ENCODE measurements around the gene NDUFS4. TPM values are rescaled to one million over a fixed set of nuclear protein-coding genes. Genes with fewer than 3 reads are reported as not detected.
"Not testable (repeated sequence)": the region's sequence is repeated elsewhere in the genome, so short reads cannot be mapped to it uniquely, and the experiment has no call there.

The NDUFS4 gene
- 106 and 122 TPM in 2 replicates for total RNA-seq (2014; rRNA removed; shearing (Covaris generic))
- 94.3 and 98.3 TPM in 2 replicates for polyA plus RNA-seq (2015; cell fraction: cytosol; rRNA removed)
- 60.1 and 64.1 TPM in 2 replicates for polyA plus RNA-seq (2015; cell fraction: nucleus; rRNA removed)

GRCh38 chr5:53560506-53561191 lies at the start of gene NDUFS4:
Gene NDUFS4, plus strand, starts transcription at chr5:53560639. Its CDS starts 24 bp downstream, at chr5:53560663.
- DNase-seq (ENCODE audit: low read depth) = peak; percentile 77

DNA sequence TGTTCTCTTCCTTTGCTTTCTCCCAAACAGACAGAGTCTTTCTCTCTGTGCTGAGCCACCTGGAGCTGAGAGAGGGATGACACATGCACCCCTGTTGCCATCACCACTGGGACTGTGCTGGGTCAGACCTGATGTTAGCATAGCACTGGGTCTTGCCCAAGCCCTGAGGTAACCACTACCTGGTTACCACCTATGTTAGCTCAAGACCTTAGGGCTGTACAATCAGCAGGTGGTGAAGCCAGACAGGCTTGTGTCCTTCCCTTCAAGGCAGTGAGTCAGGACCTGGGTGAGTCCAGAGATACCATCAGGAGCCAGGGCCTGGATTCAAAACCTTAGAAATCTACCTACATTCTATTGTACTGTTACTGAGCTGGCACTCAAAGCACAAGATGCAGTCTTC lies 47.9 kb upstream of the NDUFS4 start:
- no peak for DNase-seq (ENCODE audit: low read depth)

DNA sequence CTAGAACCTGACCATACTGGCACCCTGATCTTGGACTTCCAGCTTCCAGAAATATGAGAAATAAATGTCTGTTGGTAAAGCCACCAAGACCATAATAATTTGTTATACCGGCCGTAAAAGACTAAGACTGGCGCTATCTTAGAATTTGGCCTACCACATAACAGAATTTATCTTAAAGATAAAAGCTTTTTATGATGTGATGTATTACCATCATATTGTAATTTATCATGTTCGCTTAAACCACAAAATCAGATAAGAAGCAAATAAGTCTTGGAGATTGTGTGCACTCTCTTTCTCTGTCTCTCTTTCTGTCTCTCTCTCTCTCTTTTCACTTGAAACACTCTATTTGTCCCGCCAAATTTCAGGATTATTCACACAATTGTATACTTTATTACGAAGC lies 44.5 kb upstream of the NDUFS4 start:
- no peak for DNase-seq (ENCODE audit: low read depth)

DNA sequence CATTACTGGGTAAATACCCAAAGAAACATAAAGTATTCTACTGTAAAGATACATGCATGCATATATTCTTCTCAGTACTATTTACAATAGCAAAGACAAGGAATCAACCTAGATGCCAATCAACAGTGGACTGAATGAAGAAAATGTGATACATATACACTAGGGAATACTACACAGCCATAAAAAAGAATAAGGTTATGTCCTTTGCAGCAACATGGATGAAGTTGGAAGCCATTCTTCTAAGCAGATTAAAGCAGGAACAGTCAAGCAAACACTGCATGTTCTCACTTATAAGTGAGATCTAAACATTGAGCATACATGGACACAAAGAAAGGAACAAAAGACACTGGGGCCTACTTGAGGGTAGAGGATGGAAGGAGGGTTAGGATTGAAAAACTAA lies 39.6 kb upstream of the NDUFS4 start:
- DNase-seq (ENCODE audit: low read depth) = no peak

- DNase-seq (ENCODE audit: low read depth) = no peak
These were observed 22.7 kb upstream of the NDUFS4 start for GRCh38 chr5:53537711-53538110.

- not testable (repeated sequence) for DNase-seq (ENCODE audit: low read depth)
These were observed 19.7 kb upstream of the NDUFS4 start for GRCh38 chr5:53540739-53541138.

GRCh38 chr5:53541859-53542258 lies 18.6 kb upstream of the NDUFS4 start:
- DNase-seq (ENCODE audit: low read depth) = no peak

GRCh38 chr5:53542926-53543325 lies 17.5 kb upstream of the NDUFS4 start:
- DNase-seq (ENCODE audit: low read depth) = no peak

DNA sequence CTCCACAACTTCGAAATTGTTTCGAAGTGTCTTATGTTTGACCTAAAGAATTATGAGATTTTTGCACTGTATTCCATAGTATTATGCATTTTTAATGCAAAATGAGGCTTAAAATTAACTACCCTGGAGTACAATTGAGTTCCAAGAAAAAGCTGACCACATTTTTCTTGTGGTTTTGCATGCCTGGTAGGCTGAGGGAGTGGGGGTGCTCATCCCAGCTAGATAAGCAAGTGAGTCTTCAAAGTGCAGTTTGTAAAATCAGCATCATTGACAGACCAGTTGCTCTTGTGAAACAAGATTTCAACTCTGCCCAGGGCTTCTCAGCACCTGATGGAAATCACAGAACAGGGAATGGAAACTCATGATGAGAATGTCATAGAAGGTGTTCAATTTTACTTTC lies 17.0 kb upstream of the NDUFS4 start:
- DNase-seq (ENCODE audit: low read depth) = peak; percentile 39

DNA sequence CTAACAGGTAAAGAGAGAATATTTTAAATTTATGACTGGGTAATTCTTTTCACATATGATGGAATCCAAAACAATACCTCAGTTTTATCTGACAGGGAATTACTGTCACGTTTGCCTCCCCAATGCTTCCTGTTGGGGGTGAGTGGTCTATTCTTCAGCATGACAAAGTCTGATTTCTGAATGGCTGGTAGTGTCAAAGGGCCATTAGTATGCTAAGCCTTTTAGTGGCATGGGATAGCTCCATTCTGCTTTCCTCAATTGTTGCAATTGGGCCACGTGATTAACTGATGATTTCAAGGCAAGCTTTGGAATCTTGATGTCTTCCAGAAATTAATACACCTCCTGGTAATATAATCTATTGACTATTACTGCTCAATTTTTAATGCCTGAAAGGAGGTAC lies 14.7 kb upstream of the NDUFS4 start:
- DNase-seq (ENCODE audit: low read depth) = no peak

DNA sequence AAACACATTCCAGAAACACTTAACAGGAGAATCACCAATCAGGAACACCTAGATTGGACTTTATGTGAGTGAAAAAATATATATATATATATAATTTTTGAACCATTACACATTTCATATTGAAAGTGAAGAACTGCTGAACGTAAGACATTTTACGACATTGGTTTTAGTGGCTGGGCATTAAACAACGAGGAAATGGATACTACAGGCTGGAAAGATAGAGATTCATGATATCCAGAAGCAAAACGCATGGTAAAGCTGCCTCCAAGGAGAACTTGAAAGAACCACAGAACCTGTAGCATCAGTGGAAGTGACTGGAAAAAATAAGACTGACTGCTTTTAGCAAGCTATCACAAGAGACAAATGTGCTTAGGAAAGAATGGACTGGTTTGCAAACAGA lies 13.2 kb upstream of the NDUFS4 start:
- DNase-seq (ENCODE audit: low read depth) = no peak

DNA sequence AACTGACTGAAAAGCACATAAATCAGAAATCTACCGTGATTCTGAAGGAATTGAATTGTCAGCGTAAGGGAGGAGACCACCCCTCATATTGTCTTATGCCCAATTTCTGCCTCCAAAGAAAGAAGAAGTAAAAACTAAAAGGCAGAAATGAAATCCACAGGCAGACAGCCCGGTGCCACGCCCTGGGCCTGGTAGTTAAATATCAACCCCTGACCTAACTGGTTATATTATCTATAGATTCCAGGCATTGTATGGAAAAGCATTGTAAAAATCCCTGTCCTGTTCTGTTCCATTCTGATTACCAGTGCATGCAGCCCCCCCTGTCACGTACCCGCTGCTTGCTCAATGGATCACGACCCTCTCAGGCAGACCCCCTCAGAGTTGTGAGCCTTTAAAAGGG lies 11.9 kb upstream of the NDUFS4 start:
- DNase-seq (ENCODE audit: low read depth) = not testable (repeated sequence)

DNA sequence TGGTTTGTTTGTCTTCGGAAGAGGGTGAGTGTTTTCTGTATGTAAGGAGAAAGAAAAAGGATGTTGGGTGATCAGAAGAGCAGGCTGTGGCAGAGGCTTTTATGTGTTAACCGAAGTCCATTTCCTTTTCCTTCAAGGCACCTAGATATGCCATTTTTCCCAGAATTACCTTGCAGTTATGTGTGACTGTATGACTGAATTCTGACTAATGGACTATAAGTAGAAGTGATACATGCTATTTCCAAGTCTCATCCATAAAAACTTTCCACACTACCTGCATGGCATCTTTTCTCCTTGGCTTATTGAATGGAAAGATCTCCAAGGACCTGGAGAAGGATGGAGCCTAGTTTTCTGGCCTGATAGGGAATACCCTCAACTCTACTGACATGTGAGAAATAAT lies 10.6 kb upstream of the NDUFS4 start:
- peak; percentile 30 for DNase-seq (ENCODE audit: low read depth)

DNA sequence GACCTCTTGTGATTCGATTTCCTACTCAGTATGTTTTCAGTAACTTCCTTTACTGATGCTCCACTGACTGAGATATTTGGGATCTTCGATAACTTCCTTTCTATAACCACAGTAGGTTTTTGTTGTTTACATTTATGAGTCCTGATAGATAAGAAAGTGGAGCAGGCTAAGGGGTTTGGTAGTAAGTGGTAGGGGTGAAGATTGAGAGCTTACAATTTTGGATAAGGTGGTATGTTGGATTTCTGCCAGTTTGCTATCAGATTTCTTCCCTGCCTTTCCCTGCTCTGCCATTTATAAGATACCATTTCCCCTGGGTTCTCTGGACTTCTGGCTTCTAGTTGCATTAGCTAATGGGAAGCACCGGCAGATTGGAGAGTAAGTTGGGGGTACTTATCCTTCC lies 7.9 kb upstream of the NDUFS4 start:
- DNase-seq (ENCODE audit: low read depth) = no peak

DNA sequence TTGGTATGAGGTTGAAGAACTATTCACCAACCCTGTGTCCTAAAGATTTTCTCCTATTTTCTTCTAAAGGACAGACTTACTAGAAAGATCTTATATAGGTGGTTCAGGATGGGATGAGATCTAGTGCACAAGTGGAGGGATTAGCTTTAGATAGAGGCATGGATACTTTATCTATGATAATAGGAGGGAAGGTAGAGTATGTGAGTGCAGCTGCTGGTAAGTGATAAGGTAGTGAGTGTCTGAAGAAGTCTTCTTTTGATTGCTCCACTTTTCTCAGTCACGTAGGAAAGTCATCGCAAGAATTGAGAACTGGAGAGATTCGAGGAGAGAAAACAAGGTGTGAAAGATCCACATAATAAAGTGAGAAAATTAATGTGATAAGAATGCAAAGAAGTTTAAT lies 6.0 kb upstream of the NDUFS4 start:
- no peak for DNase-seq (ENCODE audit: low read depth)

DNA sequence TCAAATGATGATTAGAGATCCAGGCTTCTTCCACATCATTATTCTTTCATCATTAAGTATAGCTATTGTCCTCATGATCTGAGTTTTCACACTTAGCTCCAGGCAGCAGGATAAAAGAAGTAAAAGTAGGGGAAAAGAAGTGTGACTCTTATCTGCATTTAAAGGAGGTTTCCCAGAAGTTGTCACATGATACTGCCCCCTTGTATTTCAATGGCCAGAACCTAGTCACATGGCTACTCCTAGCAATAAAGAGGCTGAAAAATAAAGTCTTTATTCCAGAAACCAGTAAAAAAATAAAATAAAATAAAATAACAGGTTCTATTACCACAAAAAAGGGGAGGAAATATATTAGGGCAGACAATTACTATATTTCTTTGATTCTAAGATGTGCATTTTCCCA lies 5.3 kb upstream of the NDUFS4 start:
- no peak for DNase-seq (ENCODE audit: low read depth)

DNA sequence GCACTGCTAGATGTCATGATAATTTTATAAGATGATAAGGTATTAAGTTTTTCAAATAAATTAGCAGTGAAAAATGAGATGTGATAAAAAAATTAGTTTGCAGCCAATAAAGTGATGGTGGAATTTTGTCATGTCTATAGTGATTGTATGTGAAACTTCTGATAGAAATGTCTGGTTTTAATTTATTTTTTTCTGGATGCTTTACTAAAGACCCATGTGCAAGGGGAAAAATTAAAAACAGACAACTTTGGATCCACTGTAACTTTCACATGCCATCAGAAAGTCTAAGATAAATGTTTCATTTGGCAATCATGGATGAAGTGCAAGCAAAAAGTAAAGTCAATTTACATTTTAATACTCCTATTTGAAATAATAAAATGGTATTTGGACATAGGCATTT lies 4.4 kb upstream of the NDUFS4 start:
- no peak for DNase-seq (ENCODE audit: low read depth)

DNA sequence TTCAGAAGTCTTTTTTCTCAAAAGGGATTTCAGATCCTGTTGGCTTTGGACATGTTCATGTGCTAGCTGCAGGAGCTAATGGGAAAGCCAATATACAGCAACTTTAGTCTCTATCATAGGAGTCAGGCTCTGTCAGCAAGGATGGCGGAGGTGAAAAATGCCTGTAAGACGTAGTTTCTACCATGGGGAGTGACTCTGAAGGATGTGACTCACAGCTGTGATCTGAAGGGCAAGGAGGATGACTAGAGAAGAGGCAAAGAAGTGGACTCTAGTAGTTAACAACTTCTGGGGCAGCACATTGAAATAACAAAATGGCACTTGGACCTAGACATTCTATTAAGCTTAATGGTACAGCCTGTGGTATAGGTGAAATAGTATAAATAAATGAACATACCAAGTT lies 3.1 kb upstream of the NDUFS4 start:
- peak; percentile 79 for DNase-seq (ENCODE audit: low read depth)

DNA sequence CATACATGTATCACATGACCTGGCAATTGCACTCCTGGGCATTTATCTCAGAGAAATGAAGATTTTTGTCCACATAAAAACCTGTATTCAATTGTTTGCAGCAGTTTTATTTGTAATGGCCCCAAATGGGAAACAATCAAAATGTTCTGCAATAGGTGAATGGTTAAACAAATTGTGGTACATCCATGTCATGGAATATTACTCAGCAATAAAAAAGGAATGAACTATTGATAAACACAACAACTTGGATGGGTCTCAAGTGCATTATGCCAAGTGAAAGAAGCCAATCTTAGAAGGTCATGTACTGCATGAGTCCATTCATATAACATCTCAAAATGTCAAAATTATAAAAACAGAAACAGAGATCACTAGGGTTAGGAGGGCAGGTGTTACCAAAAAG lies 1.5 kb upstream of the NDUFS4 start:
- DNase-seq (ENCODE audit: low read depth) = no peak

GRCh38 chr5:53560028-53560427 lies 411 bp upstream of the NDUFS4 start:
- no peak for DNase-seq (ENCODE audit: low read depth)

- no peak for DNase-seq (ENCODE audit: low read depth)
These were observed 8.0 kb downstream of the NDUFS4 start for GRCh38 chr5:53568401-53568800.

- DNase-seq (ENCODE audit: low read depth) = no peak
These were observed 8.4 kb downstream of the NDUFS4 start for GRCh38 chr5:53568871-53569270.

GRCh38 chr5:53569453-53569852 lies 9.0 kb downstream of the NDUFS4 start:
- DNase-seq (ENCODE audit: low read depth) = no peak

- DNase-seq (ENCODE audit: low read depth) = no peak
These were observed 11.0 kb downstream of the NDUFS4 start for GRCh38 chr5:53571403-53571802.
